NCI-H748 (cell line): ENCODE data around the gene NDUFV1.
"Not testable (repeated sequence)": the region's sequence is repeated elsewhere in the genome, so short reads cannot be mapped to it uniquely, and the experiment has no call there.

Experiments used
- DNase-seq: peaks from one replicate; lab custom pipeline; 2025; ENCODE audit not compliant: unreplicated experiment; lab: John Stamatoyannopoulos, UW

The NDUFV1 gene

GRCh38 chr11:67652965-67653845 is 46.5 kb downstream of the NDUFV1 start:
- DNase-seq: no peak

DNA sequence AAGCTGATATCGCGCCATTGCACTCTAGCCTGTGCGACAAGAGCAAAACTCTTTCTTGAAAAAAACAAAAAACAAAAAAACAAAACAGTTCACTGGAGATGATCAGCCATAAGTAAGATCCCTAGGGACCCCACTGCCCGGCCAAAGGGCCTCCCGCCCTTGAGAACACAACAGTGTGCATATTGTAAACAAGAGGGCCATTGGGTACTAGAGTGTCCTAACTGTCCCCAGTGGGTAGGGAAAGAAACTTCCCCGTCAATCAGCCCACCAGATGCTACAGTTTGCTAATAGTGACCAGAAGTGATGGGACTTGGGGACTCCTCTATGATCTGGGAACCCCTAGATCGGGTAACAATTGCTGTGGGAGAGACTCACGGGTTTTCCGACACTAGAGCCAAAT is 47.5 kb downstream of the NDUFV1 start:
- DNase-seq: no peak

- no peak for DNase-seq
These were observed 49.7 kb downstream of the NDUFV1 start for GRCh38 chr11:67656278-67656922.

DNA sequence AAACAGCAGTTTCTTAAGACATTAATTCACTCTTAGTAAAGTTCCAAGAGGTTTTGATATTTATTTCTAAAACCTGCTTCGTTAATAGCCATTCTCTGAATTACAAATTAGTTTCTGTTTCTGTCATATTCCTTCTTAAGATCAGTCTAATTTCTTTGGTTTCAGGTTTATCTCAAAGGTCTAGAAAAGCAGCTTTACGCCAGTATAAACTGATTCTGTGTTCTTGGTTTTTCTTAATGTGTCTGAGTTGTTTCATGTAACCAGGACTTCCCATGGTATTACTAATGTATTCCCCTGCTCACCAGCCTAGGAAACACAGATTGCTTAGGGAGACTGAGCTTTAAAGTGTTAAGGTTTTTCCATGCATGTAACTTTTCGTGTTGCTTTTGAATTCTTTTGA is 50.6 kb downstream of the NDUFV1 start:
- DNase-seq: no peak

GRCh38 chr11:67659651-67660165 is 53.0 kb downstream of the NDUFV1 start:
- DNase-seq: not testable (repeated sequence)

DNA sequence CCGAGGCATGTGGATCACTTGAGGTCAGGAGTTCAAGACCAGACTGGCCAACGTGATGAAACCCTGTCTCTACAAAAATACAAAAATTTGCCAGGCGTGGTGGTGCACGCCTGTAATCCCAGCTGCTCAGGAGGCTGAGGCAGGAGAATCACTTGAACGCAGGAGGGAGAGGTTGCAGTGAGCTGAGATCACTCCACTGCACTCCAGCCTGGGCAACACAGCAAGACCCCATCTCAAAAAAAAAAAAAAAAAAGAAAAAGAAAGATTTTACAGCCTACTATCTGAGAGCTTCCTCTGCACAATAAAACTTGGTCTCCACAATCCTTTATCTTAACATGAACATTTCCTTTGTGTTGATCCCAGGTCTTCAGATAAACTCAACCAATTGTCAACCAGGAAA is 54.0 kb downstream of the NDUFV1 start:
- not testable (repeated sequence) for DNase-seq
